Measurements from ENCODE around the gene MEIS2.

DNA sequence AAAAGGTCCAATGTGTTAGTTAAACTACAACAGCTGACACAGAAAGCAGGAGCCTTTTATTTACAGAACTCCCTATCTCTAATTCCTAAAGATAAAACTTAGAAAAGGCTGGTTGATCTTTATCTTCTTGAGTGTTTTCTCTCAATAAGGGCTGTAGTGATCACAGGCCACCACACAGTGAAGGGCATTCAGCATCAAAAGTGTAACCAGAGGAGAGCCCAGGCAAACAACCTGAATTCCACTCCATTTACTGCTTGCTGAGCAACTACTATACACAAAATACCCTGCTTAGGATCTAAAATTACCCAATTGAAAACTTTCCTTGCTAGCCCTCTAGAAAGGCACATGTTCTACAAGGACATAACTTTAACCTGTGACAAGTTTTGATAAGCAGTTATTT is 122.7 kb downstream of the MEIS2 start:
- TF ChIP-seq REST (IDR thresholded peaks at IDR 0.05; ENCODE audit: low read depth) = no peak
- TF ChIP-seq CREB1 (IDR thresholded peaks at IDR 0.05; ENCODE audit: low read depth) = no peak
- TF ChIP-seq TAF1 (IDR thresholded peaks at IDR 0.05; ENCODE audit: low read depth) = no peak
- TF ChIP-seq NFIC (IDR thresholded peaks at IDR 0.05) = no peak
- TF ChIP-seq EP300 (IDR thresholded peaks at IDR 0.05; ENCODE audit: borderline replicate concordance) = no peak
- TF ChIP-seq RAD21 (IDR thresholded peaks at IDR 0.05; ENCODE audit: low read depth) = no peak
- TF ChIP-seq ZBTB7A (IDR thresholded peaks at IDR 0.05; ENCODE audit: low read depth) = no peak
- TF ChIP-seq YY1 (IDR thresholded peaks at IDR 0.05; ENCODE audit: low read depth) = no peak
- TF ChIP-seq TEAD4 (IDR thresholded peaks at IDR 0.05) = no peak

Measured in Ishikawa (cell line).